GM12874 (cell line): ENCODE results near the gene EIPR1.

Experiments
- TF ChIP-seq, protein P1 (sequence below): IDR thresholded peaks from 2 replicates; pipeline ENCODE4 v1.5.1; 2011; ENCODE audit warnings: low read depth, mild to moderate bottlenecking, control low read depth, low read length, moderate library complexity; ENCODE audit not compliant: insufficient read depth

The EIPR1 gene

DNA sequence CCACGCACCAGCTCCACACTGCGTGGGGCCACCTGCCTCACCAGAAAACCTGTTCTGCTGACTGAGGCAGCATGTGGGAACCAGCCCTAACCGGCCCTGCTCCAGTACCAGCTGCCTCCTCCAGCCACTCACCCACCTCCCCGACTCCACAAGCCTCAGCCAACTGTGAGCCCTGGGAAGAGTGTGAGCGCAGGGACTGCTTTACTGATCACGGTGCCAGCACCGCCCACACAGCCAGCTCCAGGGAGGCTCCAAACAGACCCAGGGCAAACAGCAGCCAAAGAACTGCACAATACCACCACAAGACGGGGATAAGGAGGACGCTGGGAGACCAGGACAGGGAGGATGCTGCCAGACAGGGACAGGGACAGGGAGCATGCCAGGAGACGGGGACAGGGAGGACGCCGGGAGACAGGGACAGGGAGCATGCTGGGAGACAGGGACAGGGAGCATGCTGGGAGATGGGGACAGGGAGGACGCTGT is 28.4 kb downstream of the EIPR1 start:
- TF ChIP-seq, protein P1, sequence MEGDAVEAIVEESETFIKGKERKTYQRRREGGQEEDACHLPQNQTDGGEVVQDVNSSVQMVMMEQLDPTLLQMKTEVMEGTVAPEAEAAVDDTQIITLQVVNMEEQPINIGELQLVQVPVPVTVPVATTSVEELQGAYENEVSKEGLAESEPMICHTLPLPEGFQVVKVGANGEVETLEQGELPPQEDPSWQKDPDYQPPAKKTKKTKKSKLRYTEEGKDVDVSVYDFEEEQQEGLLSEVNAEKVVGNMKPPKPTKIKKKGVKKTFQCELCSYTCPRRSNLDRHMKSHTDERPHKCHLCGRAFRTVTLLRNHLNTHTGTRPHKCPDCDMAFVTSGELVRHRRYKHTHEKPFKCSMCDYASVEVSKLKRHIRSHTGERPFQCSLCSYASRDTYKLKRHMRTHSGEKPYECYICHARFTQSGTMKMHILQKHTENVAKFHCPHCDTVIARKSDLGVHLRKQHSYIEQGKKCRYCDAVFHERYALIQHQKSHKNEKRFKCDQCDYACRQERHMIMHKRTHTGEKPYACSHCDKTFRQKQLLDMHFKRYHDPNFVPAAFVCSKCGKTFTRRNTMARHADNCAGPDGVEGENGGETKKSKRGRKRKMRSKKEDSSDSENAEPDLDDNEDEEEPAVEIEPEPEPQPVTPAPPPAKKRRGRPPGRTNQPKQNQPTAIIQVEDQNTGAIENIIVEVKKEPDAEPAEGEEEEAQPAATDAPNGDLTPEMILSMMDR = no peak

GRCh38 chr2:3348767-3349166 is 28.9 kb downstream of the EIPR1 start:
- TF ChIP-seq, protein P1 = no peak

- TF ChIP-seq, protein P1 = no peak
Observed at GRCh38 chr2:3345621-3346020, 32.0 kb downstream of the EIPR1 start.

- TF ChIP-seq, protein P1 = no peak
Observed at GRCh38 chr2:3344897-3345296, 32.7 kb downstream of the EIPR1 start.

- TF ChIP-seq, protein P1 = no peak
Observed at GRCh38 chr2:3343012-3343411, 34.6 kb downstream of the EIPR1 start.

GRCh38 chr2:3342324-3342723 is 35.3 kb downstream of the EIPR1 start:
- TF ChIP-seq, protein P1 = no peak

GRCh38 chr2:3341336-3341735 is 36.3 kb downstream of the EIPR1 start:
- TF ChIP-seq, protein P1 = no peak

GRCh38 chr2:3340144-3340543 is 37.5 kb downstream of the EIPR1 start:
- TF ChIP-seq, protein P1 = no peak
